K562 (cell line): ENCODE results near the gene C9. TPM values are rescaled to one million over a fixed set of nuclear protein-coding genes. Genes with fewer than 3 reads are reported as not detected.

Experiments used
- CBX3 ChIP-seq, 2 experiments: IDR thresholded peaks; 1 replicate in 1 of 2; 2 replicates in 1 of 2; pipeline ENCODE4 v1.6.1; 2012; ENCODE audit warnings: inconsistent platforms in 2 of 2, low read length in 2 of 2, borderline replicate concordance in 1 of 2, control low read depth in 1 of 2
- DDX20 ChIP-seq: fragments of 450-650 bp; IDR thresholded peaks from 2 replicates; pipeline ENCODE4 v1.6.1; 2016; ENCODE audit warnings: missing genetic modification characterization, low read depth, mild to moderate bottlenecking, missing compliant biosample characterization, moderate library complexity
- HMG20B ChIP-seq: fragments of 250-450 bp; sonication (Bioruptor Pico); IDR thresholded peaks from 2 replicates; pipeline ENCODE4 v1.5.0; 2021; ENCODE audit warnings: mild to moderate bottlenecking
- JUNB ChIP-seq: fragments of 450-650 bp; formaldehyde crosslinking; conservative IDR thresholded peaks from 2 replicates; pipeline ENCODE4 v1.4.0; 2020; ENCODE audit warnings: mild to moderate bottlenecking
- KLF1 ChIP-seq: fragments of 450-650 bp; IDR thresholded peaks from 2 replicates; pipeline ENCODE4 v1.6.1; 2016; ENCODE audit warnings: missing genetic modification characterization, missing compliant biosample characterization
- MAFG ChIP-seq: fragments of 450-650 bp; conservative IDR thresholded peaks from 2 replicates; pipeline ENCODE4 v1.6.1; 2016; ENCODE audit warnings: missing genetic modification characterization, missing compliant biosample characterization
- MED1 ChIP-seq: sonication (generic); formaldehyde crosslinking; IDR thresholded peaks from 2 replicates; pipeline ENCODE4 v1.8.1; 2023; ENCODE audit warnings: missing genetic modification reagents, borderline replicate concordance
- NCOR1 ChIP-seq: fragments of 450-650 bp; IDR thresholded peaks from 2 replicates; pipeline ENCODE4 v1.6.1; 2016; ENCODE audit warnings: mild to moderate bottlenecking, moderate library complexity
- NFXL1 ChIP-seq: fragments of 450-650 bp; formaldehyde crosslinking; IDR thresholded peaks from 2 replicates; pipeline ENCODE4 v1.4.0; 2021; ENCODE audit warnings: mild to moderate bottlenecking
- PHF21A ChIP-seq: fragments of 450-650 bp; IDR thresholded peaks from 2 replicates; pipeline ENCODE4 v1.6.1; 2017; ENCODE audit warnings: low read depth, borderline replicate concordance
- SMAD4 ChIP-seq: fragments of 250-450 bp; sonication (Bioruptor Pico); conservative IDR thresholded peaks from 2 replicates; pipeline ENCODE4 v1.8.0; 2021; ENCODE audit warnings: inconsistent platforms, mild to moderate bottlenecking, moderate library complexity
- STAT5A ChIP-seq: IDR thresholded peaks from 2 replicates; pipeline ENCODE4 v1.6.1; 2012; ENCODE audit warnings: low read length, inconsistent platforms, borderline replicate concordance
- TBL1XR1 ChIP-seq, 2 experiments: IDR thresholded peaks; 2 replicates each; pipeline ENCODE4 v1.6.1; 2012; ENCODE audit warnings: improper control_type of control experiment in 2 of 2, low read length in 2 of 2, mild to moderate bottlenecking in 1 of 2
- TCFL5 ChIP-seq: fragments of 250-450 bp; sonication (Bioruptor Pico); conservative IDR thresholded peaks from 2 replicates; pipeline ENCODE4 v1.6.1; 2021; ENCODE audit warnings: mild to moderate bottlenecking, moderate library complexity, matching md5 sums
- ZNF175 ChIP-seq: fragments of 200-800 bp; sonication (Bioruptor generic); IDR thresholded peaks from 2 replicates; pipeline ENCODE4 v1.6.1; 2016; ENCODE audit warnings: low read depth, mild to moderate bottlenecking, missing genetic modification characterization, missing compliant biosample characterization
- ZNF239 ChIP-seq: fragments of 250-450 bp; sonication (Bioruptor Pico); IDR thresholded peaks from 2 replicates; pipeline ENCODE4 v1.4.0; 2020; ENCODE audit warnings: mild to moderate bottlenecking
- ZNF79 ChIP-seq: fragments of 250-450 bp; sonication (Bioruptor Pico); IDR thresholded peaks from 2 replicates; pipeline ENCODE4 v1.4.0; 2020; ENCODE audit warnings: low read depth, mild to moderate bottlenecking, moderate library complexity
- polyA plus RNA-seq, 8 experiments: library from polyadenylated mRNA; depleted of rRNA in 4 of 8; stranded (reverse) in 5 of 8; unstranded in 3 of 8; fragments of >200 nt; fragmentation: Nextera tagmentation in 2 of 8; fragmentation: Illumina TruSeq in 1 of 8; extraction: Ambion mirVana in 2 of 8; extraction: Trizol in 1 of 8; gene quantifications; 2 replicates each; pipeline versions ENCODE4 v1.2.1 to v1.2.3, GENCODE V29; 2011 to 2014; ENCODE audit warnings: inconsistent platforms in 1 of 8, missing spikeins in 1 of 8
- total RNA-seq, 7 experiments: library from RNA; depleted of rRNA in 6 of 7; stranded (reverse); fragments of >200 nt in 6 of 7; fragmentation: Illumina TruSeq in 2 of 7; extraction: Trizol in 2 of 7; gene quantifications; 2 replicates each; pipeline versions ENCODE4 v1.2.1 to v1.2.3, GENCODE V29; 2011 to 2021; ENCODE audit warnings: low replicate concordance in 1 of 7
- TF ChIP-seq, protein P1 (sequence below): fragments of 250-450 bp; sonication (Bioruptor Pico); IDR thresholded peaks from 2 replicates; pipeline ENCODE4 v1.4.0; 2020; ENCODE audit warnings: mild to moderate bottlenecking, moderate library complexity, borderline replicate concordance
- TF ChIP-seq, protein P2 (sequence below), 2 experiments: fragments of 450-650 bp in 1 of 2; sonication (generic) in 1 of 2; formaldehyde crosslinking in 1 of 2; IDR thresholded peaks in 1 of 2; conservative IDR thresholded peaks in 1 of 2; 2 replicates each; pipeline versions ENCODE4 v1.6.1 to v1.8.1; 2016 to 2023; ENCODE audit warnings: mild to moderate bottlenecking in 2 of 2, moderate library complexity in 2 of 2, inconsistent platforms in 1 of 2, missing genetic modification reagents in 1 of 2
- TF ChIP-seq, protein P3 (sequence below): fragments of 450-650 bp; formaldehyde crosslinking; IDR thresholded peaks from 2 replicates; pipeline ENCODE4 v1.4.0; 2022; ENCODE audit warnings: mild to moderate bottlenecking, moderate library complexity
- TF ChIP-seq, protein P4 (sequence below): fragments of 250-450 bp; sonication (Bioruptor Pico); IDR thresholded peaks from 2 replicates; pipeline ENCODE4 v1.4.0; 2020; ENCODE audit warnings: mild to moderate bottlenecking

Gene C9
- total and polyA plus RNA-seq, 9 of the 15 experiments (the other 6 are each of a cell fraction or from before 2014, with no cell fraction given), result 0.08 to 0.38 TPM; not detected in 7

DNA sequence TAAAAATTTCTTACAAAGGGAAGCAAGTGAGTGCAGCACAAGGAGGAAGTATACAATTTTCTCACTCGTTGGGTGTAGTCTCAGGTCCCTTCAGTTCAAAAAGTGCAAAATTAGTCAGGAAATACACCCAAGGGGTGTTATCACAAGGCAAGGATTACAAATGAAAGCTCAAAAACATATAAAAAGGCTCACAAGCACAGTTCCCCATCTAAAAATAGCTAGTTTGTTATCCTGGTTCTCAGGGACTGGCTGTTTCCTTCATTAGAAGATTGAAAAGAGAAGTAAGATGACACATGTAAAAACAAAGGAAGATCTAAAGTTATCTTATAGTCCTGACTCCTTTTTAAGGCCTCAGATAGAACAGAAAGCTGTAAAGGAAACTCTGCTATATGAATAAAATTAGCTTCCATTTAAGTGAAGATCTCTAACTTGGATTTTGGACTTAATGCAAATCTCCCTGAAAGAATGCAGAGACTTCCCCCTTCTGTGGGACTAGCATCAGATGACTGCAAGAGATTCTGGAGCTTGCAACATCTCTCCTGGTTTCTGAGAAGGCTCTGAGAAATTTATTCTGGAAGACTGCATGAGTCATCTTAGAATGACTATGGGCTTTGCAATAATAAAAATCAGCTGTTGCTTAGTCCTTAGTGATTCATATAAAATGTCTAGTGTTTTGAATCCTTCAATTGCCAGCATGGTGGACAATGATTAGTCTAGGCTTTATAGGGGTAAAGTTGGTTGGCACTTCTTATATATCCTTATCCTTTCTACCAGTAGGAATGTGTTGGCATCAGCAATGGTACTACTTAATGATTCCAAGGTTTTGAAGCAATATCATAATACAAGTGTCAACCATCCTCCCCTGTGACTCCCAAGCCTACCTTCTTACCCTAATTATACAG lies 35.1 kb upstream of the C9 start (continued):
- TF ChIP-seq, protein P1, sequence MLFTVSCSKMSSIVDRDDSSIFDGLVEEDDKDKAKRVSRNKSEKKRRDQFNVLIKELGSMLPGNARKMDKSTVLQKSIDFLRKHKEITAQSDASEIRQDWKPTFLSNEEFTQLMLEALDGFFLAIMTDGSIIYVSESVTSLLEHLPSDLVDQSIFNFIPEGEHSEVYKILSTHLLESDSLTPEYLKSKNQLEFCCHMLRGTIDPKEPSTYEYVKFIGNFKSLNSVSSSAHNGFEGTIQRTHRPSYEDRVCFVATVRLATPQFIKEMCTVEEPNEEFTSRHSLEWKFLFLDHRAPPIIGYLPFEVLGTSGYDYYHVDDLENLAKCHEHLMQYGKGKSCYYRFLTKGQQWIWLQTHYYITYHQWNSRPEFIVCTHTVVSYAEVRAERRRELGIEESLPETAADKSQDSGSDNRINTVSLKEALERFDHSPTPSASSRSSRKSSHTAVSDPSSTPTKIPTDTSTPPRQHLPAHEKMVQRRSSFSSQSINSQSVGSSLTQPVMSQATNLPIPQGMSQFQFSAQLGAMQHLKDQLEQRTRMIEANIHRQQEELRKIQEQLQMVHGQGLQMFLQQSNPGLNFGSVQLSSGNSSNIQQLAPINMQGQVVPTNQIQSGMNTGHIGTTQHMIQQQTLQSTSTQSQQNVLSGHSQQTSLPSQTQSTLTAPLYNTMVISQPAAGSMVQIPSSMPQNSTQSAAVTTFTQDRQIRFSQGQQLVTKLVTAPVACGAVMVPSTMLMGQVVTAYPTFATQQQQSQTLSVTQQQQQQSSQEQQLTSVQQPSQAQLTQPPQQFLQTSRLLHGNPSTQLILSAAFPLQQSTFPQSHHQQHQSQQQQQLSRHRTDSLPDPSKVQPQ (CRISPR knock-in tag), result no peak
- TF ChIP-seq TCFL5, result no peak
- TF ChIP-seq MED1 (CRISPR knock-in tag), result no peak
- TF ChIP-seq, protein P2, sequence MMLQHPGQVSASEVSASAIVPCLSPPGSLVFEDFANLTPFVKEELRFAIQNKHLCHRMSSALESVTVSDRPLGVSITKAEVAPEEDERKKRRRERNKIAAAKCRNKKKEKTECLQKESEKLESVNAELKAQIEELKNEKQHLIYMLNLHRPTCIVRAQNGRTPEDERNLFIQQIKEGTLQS (IDR thresholded peaks at IDR 0.05), result peak; percentile 99
- TF ChIP-seq, protein P2 (CRISPR knock-in tag; conservative IDR thresholded peaks at IDR 0.05), result peak; percentile 87; the same call in 1 of the 2 replicates
- peak; percentile 85 for TF ChIP-seq JUNB (CRISPR knock-in tag)
- no peak for TF ChIP-seq HMG20B
- no peak for TF ChIP-seq PHF21A
- no peak for TF ChIP-seq DDX20 (tag)
- TF ChIP-seq ZNF79 (CRISPR knock-in tag), result 0 out of 2 replicates have a peak, but pooled peaks have one; percentile 18
- TF ChIP-seq NFXL1 (CRISPR knock-in tag), result no peak
- TF ChIP-seq STAT5A, result peak; percentile 87
- TF ChIP-seq CBX3 (IDR thresholded peaks at IDR 0.05; ENCODE audit: borderline replicate concordance in 1 of 2, low read length in 2 of 2), result no peak
- TF ChIP-seq ZNF175 (CRISPR knock-in tag), result no peak; the same call in none of the 2 replicates
- peak in 1 of 2 experiments; percentile 91; a peak in 2 of 4 replicates for TF ChIP-seq TBL1XR1 (IDR thresholded peaks at IDR 0.05; ENCODE audit: low read length in 2 of 2)
- peak; percentile 88 for TF ChIP-seq MAFG
- no peak for TF ChIP-seq KLF1 (tag)
- TF ChIP-seq SMAD4 (CRISPR knock-in tag), result peak; percentile 84
- TF ChIP-seq, protein P3, sequence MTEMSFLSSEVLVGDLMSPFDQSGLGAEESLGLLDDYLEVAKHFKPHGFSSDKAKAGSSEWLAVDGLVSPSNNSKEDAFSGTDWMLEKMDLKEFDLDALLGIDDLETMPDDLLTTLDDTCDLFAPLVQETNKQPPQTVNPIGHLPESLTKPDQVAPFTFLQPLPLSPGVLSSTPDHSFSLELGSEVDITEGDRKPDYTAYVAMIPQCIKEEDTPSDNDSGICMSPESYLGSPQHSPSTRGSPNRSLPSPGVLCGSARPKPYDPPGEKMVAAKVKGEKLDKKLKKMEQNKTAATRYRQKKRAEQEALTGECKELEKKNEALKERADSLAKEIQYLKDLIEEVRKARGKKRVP (CRISPR knock-in tag), result peak; percentile 81
- TF ChIP-seq, protein P4, sequence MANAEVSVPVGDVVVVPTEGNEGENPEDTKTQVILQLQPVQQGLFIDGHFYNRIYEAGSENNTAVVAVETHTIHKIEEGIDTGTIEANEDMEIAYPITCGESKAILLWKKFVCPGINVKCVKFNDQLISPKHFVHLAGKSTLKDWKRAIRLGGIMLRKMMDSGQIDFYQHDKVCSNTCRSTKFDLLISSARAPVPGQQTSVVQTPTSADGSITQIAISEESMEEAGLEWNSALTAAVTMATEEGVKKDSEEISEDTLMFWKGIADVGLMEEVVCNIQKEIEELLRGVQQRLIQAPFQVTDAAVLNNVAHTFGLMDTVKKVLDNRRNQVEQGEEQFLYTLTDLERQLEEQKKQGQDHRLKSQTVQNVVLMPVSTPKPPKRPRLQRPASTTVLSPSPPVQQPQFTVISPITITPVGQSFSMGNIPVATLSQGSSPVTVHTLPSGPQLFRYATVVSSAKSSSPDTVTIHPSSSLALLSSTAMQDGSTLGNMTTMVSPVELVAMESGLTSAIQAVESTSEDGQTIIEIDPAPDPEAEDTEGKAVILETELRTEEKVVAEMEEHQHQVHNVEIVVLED (CRISPR knock-in tag), result no peak
- TF ChIP-seq ZNF239 (CRISPR knock-in tag), result peak; percentile 49; the same call in 1 of the 2 replicates
- TF ChIP-seq NCOR1, result peak; percentile 69
